PC-3 (cell line): Measurements from ENCODE around the gene SLC25A48. TPM values are rescaled to one million over a fixed set of nuclear protein-coding genes. Genes with fewer than 3 reads are reported as not detected.

Experiments
- ATAC-seq: fragments of 200-7000 bp; cut with Tn5 transposase; 2 replicates; pipeline ENCODE4 v1.9.1; 2020; ENCODE audit warnings: mild to moderate bottlenecking, moderate library complexity
- BruUV-seq: library from RNA; stranded (reverse); fragments of 400-500 nt; replicated peaks from 2 replicates; lab custom pipeline; 2021; lab: Mats Ljungman, UMichigan
- CTCF ChIA-PET: fragments of 300-600 bp; sonication (Branson Sonifier 250); formaldehyde crosslinking; loops from one replicate; lab custom pipeline; 2022; ENCODE audit warnings: antibody characterized with exemption; lab: Charles Lee
- POLR2A ChIA-PET: fragments of 300-600 bp; sonication (Branson Sonifier 250); formaldehyde crosslinking; loops from one replicate; lab custom pipeline; 2022; ENCODE audit warnings: antibody characterized with exemption; ENCODE audit not compliant: unreplicated experiment; lab: Charles Lee
- DNase-seq: peaks from one replicate; pipeline ENCODE4 v3.0.0-alpha.2; 2015
- H2AFZ ChIP-seq: fragments of 300-600 bp; sonication (generic); 2 replicates; pipeline ENCODE4 v1.6.0; 2016; ENCODE audit warnings: antibody characterized with exemption, low read length
- H3F3A ChIP-seq: fragments of 300-600 bp; sonication (generic); one replicate; pipeline ENCODE4 v1.6.0; 2017; ENCODE audit warnings: antibody characterized with exemption, low read length, control low read depth, mild to moderate bottlenecking; ENCODE audit not compliant: unreplicated experiment
- H3K27ac ChIP-seq: fragments of 300-600 bp; sonication (generic); 2 replicates; pipeline ENCODE4 v1.5.1; 2016; ENCODE audit warnings: mild to moderate bottlenecking, low read length
- H3K27me3 ChIP-seq: fragments of 300-600 bp; sonication (generic); 2 replicates; pipeline ENCODE4 v1.6.1; 2016; ENCODE audit warnings: low read length, mixed read lengths
- H3K36me3 ChIP-seq: fragments of 300-600 bp; sonication (generic); 2 replicates; pipeline ENCODE4 v1.6.1; 2016; ENCODE audit warnings: low read depth, mixed run types, low read length, mixed read lengths
- H3K4me1 ChIP-seq: fragments of 300-600 bp; sonication (generic); 2 replicates; pipeline ENCODE4 v1.5.1; 2016; ENCODE audit warnings: low read length; ENCODE audit not compliant: insufficient read depth
- H3K4me2 ChIP-seq: fragments of 300-600 bp; sonication (generic); 2 replicates; pipeline ENCODE4 v1.6.0; 2016; ENCODE audit warnings: low read length
- H3K4me3 ChIP-seq: fragments of 300-600 bp; sonication (generic); 2 replicates; pipeline ENCODE4 v1.5.1; 2016; ENCODE audit warnings: mild to moderate bottlenecking, low read length, mixed read lengths
- H3K79me2 ChIP-seq: fragments of 300-600 bp; sonication (generic); 2 replicates; pipeline ENCODE4 v1.6.1; 2017; ENCODE audit warnings: low read length, mixed read lengths
- H3K9ac ChIP-seq: fragments of 300-600 bp; sonication (generic); 2 replicates; pipeline ENCODE4 v1.6.0; 2016; ENCODE audit warnings: mild to moderate bottlenecking, low read length
- H3K9me2 ChIP-seq: fragments of 300-600 bp; sonication (generic); replicated peaks from 2 replicates; pipeline ENCODE4 v1.6.1; 2016; ENCODE audit warnings: mixed run types, low read length, mixed read lengths
- H3K9me3 ChIP-seq: fragments of 300-600 bp; sonication (generic); 2 replicates; pipeline ENCODE4 v1.6.1; 2016; ENCODE audit warnings: low read length, mixed read lengths
- H4K20me1 ChIP-seq: fragments of 300-600 bp; sonication (generic); 2 replicates; pipeline ENCODE4 v1.6.1; 2016; ENCODE audit warnings: low read length, mixed read lengths
- EZH2 ChIP-seq: fragments of 300-600 bp; sonication (generic); IDR thresholded peaks from one replicate; pipeline ENCODE4 v1.6.1; 2017; ENCODE audit warnings: antibody characterized with exemption, mild to moderate bottlenecking, low read length; ENCODE audit not compliant: unreplicated experiment
- EZH2phosphoT487 ChIP-seq: fragments of 300-600 bp; sonication (generic); IDR thresholded peaks from 2 replicates; pipeline ENCODE4 v1.6.1; 2018; ENCODE audit warnings: mild to moderate bottlenecking, antibody characterized with exemption, low read length, borderline replicate concordance
- intact Hi-C: fragments of 100-400 bp; cut with micrococcal nuclease; formaldehyde crosslinking; loops from 2 replicates; pipeline ENCODE4 v1.9.0; 2023
- total RNA-seq: library from RNA; depleted of rRNA; stranded (reverse); fragments of >200 nt; gene quantifications from 2 replicates; pipeline ENCODE4 v1.2.3, GENCODE V29; 2014
- TF ChIP-seq, protein P1 (sequence below): fragments of 300-600 bp; sonication (generic); conservative IDR thresholded peaks from 2 replicates; pipeline ENCODE4 v1.5.1; 2017; ENCODE audit warnings: antibody characterized with exemption, low read depth, mild to moderate bottlenecking, low read length

The SLC25A48 gene
- total RNA-seq, 1 experiment from 2014 or later: not detected

- H3K9me3 ChIP-seq: no peaks in the 10 kb centered on the region
- no TSS peak for BruUV-seq
- no peak overlapping the region for H2AFZ ChIP-seq
- DNase-seq (no peak), ATAC-seq (no peak)
- H3K4me1 ChIP-seq: no peaks in the 10 kb centered on the region; the same call in 1 of the 2 replicates
- ChIA-PET POLR2A (no interaction called here), CTCF (no interaction called here)
- H3K4me3 ChIP-seq: no peak overlapping the region
- no peaks in the 10 kb centered on the region for H3K79me2 ChIP-seq
- H3K36me3 ChIP-seq: no peaks in the 10 kb centered on the region
- no peak for TF ChIP-seq EZH2phosphoT487
- no peak for TF ChIP-seq EZH2
- TF ChIP-seq, protein P1, sequence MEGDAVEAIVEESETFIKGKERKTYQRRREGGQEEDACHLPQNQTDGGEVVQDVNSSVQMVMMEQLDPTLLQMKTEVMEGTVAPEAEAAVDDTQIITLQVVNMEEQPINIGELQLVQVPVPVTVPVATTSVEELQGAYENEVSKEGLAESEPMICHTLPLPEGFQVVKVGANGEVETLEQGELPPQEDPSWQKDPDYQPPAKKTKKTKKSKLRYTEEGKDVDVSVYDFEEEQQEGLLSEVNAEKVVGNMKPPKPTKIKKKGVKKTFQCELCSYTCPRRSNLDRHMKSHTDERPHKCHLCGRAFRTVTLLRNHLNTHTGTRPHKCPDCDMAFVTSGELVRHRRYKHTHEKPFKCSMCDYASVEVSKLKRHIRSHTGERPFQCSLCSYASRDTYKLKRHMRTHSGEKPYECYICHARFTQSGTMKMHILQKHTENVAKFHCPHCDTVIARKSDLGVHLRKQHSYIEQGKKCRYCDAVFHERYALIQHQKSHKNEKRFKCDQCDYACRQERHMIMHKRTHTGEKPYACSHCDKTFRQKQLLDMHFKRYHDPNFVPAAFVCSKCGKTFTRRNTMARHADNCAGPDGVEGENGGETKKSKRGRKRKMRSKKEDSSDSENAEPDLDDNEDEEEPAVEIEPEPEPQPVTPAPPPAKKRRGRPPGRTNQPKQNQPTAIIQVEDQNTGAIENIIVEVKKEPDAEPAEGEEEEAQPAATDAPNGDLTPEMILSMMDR: no peak
- no peaks in the 10 kb centered on the region for H3K9me2 ChIP-seq
- no peak overlapping the region for H3K27ac ChIP-seq
- no peaks in the 10 kb centered on the region for H4K20me1 ChIP-seq
- H3F3A ChIP-seq: no peaks in the 10 kb centered on the region
- H3K4me2 ChIP-seq: no peak overlapping the region
- 0 out of 2 replicates have a peak, but pooled peaks cover 6% of the 10 kb centered on the region for H3K27me3 ChIP-seq
- H3K9ac ChIP-seq: no peak overlapping the region
- intact Hi-C loops: no loop called here
Measured at GRCh38 chr5:135930029-135930948, 95.8 kb downstream of the SLC25A48 start.

- DNase-seq: no peak
- Histone ChIP-seq H3K9me3 (no peaks in the 10 kb centered on the region), H3K27ac (no peak overlapping the region), H3K4me1 (peaks cover 4% of the 10 kb centered on the region; the same call in 1 of the 2 replicates), H4K20me1 (no peaks in the 10 kb centered on the region), H3K9me2 (no peaks in the 10 kb centered on the region), H3F3A (no peaks in the 10 kb centered on the region), H3K4me2 (no peak overlapping the region), H3K27me3 (0 out of 2 replicates have a peak, but pooled peaks cover 6% of the 10 kb centered on the region), H3K36me3 (no peaks in the 10 kb centered on the region), H3K79me2 (no peaks in the 10 kb centered on the region), H3K4me3 (no peak overlapping the region), H3K9ac (no peak overlapping the region), H2AFZ (no peak overlapping the region)
- POLR2A ChIA-PET: no interaction called here
- intact Hi-C loops: no loop called here
- TF ChIP-seq EZH2 (no peak), EZH2phosphoT487 (no peak)
- TF ChIP-seq, protein P1: no peak
- no peak for ATAC-seq
- BruUV-seq: no TSS peak
- CTCF ChIA-PET: no interaction called here
Measured at GRCh38 chr5:135930949-135931295, 96.5 kb downstream of the SLC25A48 start.

GRCh38 chr5:135934939-135935338 lies 100.5 kb downstream of the SLC25A48 start:
- H3K9ac ChIP-seq: no peak overlapping the region
- H3K79me2 ChIP-seq: no peaks in the 10 kb centered on the region
- no peaks in the 10 kb centered on the region for H3F3A ChIP-seq
- H3K27me3 ChIP-seq: 0 out of 2 replicates have a peak, but pooled peaks cover 4% of the 10 kb centered on the region
- intact Hi-C loops: no loop called here
- H4K20me1 ChIP-seq: no peaks in the 10 kb centered on the region
- no peak for TF ChIP-seq EZH2
- TF ChIP-seq, protein P1: no peak
- TF ChIP-seq EZH2phosphoT487: no peak
- no peak overlapping the region for H3K4me3 ChIP-seq
- H3K9me2 ChIP-seq: no peaks in the 10 kb centered on the region
- no peak overlapping the region for H3K4me2 ChIP-seq
- no peaks in the 10 kb centered on the region for H3K9me3 ChIP-seq
- H2AFZ ChIP-seq: no peak overlapping the region
- no TSS peak for BruUV-seq
- ATAC-seq: no peak
- no peaks in the 10 kb centered on the region for H3K36me3 ChIP-seq
- H3K4me1 ChIP-seq: peaks cover 4% of the 10 kb centered on the region; the same call in 1 of the 2 replicates
- H3K27ac ChIP-seq: no peak overlapping the region
- no peak for DNase-seq
- ChIA-PET POLR2A (no interaction called here), CTCF (no interaction called here)
